ENCODE results near the gene HRC. TPM values are rescaled to one million over a fixed set of nuclear protein-coding genes. Genes with fewer than 3 reads are reported as not detected.
"Not testable (repeated sequence)": the region's sequence is repeated elsewhere in the genome, so short reads cannot be mapped to it uniquely, and the experiment has no call there.

Gene HRC, protein sequence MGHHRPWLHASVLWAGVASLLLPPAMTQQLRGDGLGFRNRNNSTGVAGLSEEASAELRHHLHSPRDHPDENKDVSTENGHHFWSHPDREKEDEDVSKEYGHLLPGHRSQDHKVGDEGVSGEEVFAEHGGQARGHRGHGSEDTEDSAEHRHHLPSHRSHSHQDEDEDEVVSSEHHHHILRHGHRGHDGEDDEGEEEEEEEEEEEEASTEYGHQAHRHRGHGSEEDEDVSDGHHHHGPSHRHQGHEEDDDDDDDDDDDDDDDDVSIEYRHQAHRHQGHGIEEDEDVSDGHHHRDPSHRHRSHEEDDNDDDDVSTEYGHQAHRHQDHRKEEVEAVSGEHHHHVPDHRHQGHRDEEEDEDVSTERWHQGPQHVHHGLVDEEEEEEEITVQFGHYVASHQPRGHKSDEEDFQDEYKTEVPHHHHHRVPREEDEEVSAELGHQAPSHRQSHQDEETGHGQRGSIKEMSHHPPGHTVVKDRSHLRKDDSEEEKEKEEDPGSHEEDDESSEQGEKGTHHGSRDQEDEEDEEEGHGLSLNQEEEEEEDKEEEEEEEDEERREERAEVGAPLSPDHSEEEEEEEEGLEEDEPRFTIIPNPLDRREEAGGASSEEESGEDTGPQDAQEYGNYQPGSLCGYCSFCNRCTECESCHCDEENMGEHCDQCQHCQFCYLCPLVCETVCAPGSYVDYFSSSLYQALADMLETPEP
- 2.1 TPM for total RNA-seq

DNA sequence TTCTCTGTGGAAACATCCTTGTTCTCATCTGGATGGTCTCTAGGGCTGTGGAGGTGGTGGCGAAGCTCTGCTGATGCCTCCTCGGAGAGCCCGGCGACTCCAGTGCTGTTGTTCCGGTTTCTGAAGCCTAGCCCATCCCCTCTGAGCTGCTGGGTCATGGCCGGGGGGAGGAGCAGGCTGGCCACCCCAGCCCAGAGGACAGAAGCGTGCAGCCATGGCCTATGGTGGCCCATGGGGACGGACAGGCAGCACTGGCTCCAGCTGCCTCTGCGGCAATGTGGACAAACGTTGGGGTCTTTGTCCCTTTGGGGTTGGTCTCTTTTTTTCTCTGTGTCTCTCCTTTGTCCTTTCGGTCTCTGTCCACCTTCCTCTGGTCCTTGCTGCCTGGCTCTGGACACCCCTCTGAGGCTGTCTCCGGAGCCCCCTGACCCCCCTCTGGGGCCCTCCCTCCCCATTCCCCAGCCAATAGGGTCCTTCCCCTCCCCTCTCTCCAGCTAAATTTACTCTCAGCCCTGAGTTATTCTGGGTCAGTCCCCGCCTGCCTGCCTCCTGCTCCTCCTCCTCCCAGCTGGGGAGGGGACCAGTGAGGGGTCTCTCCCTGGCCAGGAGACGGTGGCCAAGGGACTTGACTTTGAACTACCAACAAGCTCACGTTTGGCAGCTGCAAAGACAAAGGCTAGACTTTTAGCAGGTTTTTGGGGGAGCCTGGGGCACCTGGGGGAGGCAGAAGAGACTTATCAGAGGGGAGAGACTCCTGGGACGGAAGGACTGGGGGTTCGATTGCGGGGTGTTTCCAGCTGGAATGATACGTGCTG lies at the start of gene HRC:
HRC (minus strand) TSS at position 392 of the 815 bp plus-strand sequence; CDS start at position 233, 159 bp downstream.
- no peak for DNase-seq (ENCODE audit: low spot score)

DNA sequence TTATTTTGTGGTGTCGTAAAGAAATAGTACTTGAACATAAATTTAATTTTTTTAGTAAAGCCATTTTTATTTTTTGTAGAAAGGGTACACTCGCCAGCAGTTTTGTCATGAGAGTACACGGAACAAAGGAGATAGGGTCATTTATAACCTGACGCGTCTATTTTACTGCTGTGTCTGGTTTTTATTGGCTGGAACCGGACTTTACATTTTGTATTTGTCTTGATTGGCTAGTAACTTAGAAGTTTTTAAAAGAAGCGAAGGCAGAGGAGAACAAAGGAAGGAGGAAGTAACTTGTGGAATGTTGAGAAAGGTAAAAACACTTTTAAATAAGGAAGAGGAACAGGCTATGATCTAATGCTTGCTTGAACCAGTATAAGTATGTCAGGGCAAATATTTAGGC lies 45.8 kb upstream of the HRC start:
- DNase-seq (ENCODE audit: low spot score): no peak

DNA sequence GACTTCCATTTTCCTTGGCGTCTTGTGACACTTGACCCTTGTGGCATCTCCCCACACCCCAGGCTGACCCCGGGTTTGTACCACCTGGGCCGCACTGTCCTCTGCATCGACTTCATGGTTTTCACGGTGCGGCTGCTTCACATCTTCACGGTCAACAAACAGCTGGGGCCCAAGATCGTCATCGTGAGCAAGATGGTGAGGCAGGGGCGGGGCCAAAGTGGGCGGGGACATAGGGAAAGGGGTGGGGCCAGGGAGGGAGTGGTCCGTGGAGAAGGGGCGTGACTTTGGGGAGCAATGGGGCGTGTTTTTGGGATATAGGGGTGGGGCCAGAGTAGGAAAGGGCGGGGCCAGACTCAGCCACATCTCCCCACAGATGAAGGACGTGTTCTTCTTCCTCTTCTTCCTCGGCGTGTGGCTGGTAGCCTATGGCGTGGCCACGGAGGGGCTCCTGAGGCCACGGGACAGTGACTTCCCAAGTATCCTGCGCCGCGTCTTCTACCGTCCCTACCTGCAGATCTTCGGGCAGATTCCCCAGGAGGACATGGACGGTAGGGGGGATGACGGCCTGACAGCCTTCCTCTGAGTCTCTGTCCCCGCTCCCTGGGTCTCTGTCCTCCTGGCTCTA lies 45.2 kb upstream of the HRC start:
- no peak for DNase-seq (ENCODE audit: low spot score)

- no peak for DNase-seq (ENCODE audit: low spot score)
Observed at GRCh38 chr19:49196527-49197240, 41.5 kb upstream of the HRC start.

DNA sequence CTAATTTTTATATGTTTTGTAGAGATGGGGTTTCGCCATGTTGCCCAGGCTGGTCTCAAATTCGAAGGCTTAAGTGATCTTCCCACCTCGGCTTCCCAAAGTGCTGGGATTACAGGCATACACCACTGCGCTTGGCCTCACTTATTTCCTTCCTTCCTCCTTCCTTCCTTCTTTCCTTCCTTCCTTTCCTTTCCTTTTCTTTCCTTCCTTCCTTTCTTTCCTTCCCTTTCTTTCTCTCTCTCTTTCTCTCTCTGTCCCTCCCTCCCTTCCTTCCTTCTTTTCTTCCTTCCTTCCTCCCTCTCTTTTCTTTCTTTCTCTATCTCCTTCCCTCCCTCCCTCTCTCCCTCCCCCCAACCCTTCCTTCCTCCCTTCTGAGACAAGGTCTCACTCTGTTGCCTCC lies 39.2 kb upstream of the HRC start:
- DNase-seq (ENCODE audit: low spot score): no peak

- no peak for DNase-seq (ENCODE audit: low spot score)
Observed at GRCh38 chr19:49193822-49194394, 38.7 kb upstream of the HRC start.

GRCh38 chr19:49190781-49191180 lies 35.6 kb upstream of the HRC start:
- no peak for DNase-seq (ENCODE audit: low spot score)

GRCh38 chr19:49189259-49189658 lies 34.1 kb upstream of the HRC start:
- DNase-seq (ENCODE audit: low spot score): no peak

- no peak for DNase-seq (ENCODE audit: low spot score)
Observed at GRCh38 chr19:49188626-49189200, 33.5 kb upstream of the HRC start.

DNA sequence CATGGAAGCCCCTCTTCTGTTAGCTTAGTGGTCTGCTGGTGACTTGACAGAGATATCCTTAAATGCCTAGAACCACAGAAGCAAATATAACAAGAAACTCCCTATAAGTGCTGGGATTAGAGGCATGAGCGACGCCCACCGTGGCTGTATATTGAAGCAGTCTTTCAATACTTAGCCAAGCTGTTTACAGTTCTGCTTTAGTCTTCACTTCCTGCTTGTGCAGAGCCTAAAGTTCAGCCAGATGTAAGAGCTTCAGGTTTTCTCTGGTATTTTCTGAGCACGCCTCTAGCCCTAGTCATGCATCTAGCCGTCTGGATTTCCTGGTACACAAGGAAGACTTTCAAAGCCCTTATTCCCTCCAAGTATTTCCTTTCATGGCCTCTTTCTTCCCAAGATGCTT lies 30.9 kb upstream of the HRC start:
- no peak for DNase-seq (ENCODE audit: low spot score)

DNA sequence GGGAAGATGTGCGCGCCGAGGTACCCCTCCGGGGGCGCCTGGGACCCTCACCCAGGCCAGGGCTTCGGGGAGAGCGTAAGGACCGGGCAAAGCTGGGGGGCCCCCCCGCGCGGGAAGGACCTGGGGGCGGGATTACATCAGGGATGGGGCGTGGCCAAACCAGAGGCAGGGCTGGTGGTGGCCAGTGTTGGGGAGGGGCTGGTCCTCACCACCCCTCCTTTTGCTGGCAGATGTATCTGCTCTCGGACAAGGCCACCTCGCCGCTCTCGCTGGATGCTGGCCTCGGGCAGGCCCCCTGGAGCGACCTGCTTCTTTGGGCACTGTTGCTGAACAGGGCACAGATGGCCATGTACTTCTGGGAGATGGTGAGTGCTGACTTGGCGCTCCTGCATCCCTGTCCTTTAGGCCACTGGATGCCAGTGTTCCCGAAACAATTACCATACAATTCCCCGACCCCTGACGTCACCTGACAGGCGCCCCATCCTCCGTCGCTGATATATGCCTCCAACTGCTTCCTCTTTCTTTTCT lies 27.7 kb upstream of the HRC start:
- DNase-seq (ENCODE audit: low spot score): no peak

DNA sequence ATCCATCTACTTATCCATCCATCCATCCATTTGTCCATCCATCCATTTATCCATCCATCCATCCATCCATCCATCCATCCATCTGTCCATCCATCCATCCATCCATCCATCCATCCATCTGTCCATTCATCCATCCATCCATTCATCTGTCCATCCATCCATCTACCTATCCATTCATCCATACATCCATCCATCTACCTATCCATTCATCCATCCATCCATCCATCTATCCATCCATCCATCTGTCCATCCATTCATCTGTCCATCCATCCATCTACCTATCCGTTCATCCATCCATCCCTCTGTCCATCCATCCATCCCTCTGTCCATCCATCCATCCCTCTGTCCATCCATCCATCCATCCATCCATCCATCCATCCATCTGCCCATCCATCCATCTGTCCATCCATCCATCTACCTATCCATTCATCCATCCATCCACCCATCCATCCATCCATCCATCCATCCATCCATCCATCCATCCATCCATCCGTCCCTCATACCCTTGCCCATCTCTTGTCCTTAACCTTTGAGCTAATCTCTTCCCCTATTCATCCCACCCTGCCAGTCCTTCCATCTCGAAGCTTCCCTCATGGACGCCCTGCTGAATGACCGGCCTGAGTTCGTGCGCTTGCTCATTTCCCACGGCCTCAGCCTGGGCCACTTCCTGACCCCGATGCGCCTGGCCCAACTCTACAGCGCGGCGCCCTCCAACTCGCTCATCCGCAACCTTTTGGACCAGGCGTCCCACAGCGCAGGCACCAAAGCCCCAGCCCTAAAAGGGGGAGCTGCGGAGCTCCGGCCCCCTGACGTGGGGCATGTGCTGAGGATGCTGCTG lies 27.0 kb upstream of the HRC start:
- DNase-seq (ENCODE audit: low spot score): not testable (repeated sequence)

DNA sequence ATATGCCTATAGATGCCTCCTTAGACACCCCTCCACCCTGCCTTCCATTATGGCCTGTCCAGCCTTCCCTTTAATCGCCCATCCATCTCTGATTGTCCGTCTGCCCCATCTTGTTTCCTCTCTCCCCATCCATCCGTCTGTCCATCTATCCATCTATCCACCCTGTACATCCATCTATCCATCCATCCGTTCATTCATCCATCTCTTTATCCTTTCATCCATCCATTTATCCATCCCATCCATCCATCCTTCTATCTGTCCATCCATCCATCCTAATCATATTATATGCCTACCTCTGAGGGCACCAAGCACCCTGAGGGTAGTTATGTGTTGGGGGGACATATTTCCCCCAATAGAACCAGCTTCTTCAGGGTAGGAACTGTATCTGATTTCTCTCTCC lies 25.5 kb upstream of the HRC start:
- DNase-seq (ENCODE audit: low spot score): no peak

DNA sequence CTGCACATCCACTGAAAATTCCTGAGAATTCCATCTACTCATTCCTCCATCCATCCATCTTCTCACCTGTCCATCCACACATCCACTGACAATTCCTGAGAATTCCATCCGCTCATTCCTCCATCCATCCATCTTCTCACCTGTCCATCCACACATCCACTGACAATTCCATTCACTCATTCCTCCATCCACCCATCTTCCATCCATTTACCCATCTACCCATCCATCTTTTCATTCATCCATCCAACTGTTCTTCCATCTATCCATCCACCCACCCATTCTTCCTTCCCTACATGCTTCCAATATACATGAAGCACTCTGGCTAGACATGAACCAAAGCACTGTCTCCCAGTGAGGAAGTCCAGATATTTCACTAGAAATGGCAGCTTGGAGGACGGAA lies 18.0 kb upstream of the HRC start:
- no peak for DNase-seq (ENCODE audit: low spot score)

- DNase-seq (ENCODE audit: low spot score): no peak
Observed at GRCh38 chr19:49168421-49168820, 13.2 kb upstream of the HRC start.

DNA sequence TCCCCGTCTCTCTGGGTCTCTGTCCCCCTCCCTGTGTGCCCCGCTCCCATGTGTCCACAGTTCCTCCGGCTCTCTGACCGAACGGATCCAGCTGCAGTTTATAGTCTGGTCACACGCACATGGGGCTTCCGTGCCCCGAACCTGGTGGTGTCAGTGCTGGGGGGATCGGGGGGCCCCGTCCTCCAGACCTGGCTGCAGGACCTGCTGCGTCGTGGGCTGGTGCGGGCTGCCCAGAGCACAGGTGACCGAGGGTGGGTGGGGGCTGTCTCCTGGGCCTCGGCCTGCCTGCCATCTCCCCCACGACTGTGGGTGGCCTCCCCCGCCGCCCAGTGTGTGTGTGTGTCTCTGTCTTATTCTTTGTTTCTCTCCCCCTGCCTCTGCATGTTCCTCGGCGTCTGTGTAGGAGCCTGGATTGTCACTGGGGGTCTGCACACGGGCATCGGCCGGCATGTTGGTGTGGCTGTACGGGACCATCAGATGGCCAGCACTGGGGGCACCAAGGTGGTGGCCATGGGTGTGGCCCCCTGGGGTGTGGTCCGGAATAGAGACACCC lies 12.7 kb upstream of the HRC start:
- DNase-seq (ENCODE audit: low spot score): no peak

DNA sequence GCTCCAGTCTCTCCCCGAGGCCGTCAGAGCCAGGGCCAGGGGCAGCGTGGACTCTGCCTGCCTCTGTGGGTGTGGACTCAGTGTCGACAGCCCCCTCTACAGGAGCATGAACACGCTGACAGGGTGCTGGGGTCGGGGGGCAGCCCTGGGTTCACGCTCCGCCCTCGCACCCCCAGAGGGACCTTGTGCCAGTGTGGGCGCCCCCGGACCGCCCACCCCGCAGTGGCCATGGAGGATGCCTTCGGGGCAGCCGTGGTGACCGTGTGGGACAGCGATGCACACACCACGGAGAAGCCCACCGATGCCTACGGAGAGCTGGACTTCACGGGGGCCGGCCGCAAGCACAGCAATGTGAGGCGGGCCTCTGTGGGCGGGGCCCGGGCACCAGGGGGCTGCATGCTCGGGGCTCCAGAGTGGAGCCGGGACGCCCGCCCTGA lies 10.7 kb upstream of the HRC start:
- no peak for DNase-seq (ENCODE audit: low spot score)

- peak; percentile 33 for DNase-seq (ENCODE audit: low spot score)
Observed at GRCh38 chr19:49165111-49165750, 10.0 kb upstream of the HRC start.

GRCh38 chr19:49161987-49162386 lies 6.8 kb upstream of the HRC start:
- no peak for DNase-seq (ENCODE audit: low spot score)
